ENCODE results near the gene TAP2. TPM values are rescaled to one million over a fixed set of nuclear protein-coding genes. Genes with fewer than 3 reads are reported as not detected.

Gene TAP2
- polyA plus RNA-seq, 1 of the 3 experiments (the other 2 are of a cell fraction) = 19.9 TPM

GRCh38 chr6:32815996-32816395 is 22.5 kb downstream of the TAP2 start (continued):
- TF ChIP-seq TEAD4 (IDR thresholded peaks at IDR 0.05; ENCODE audit: borderline replicate concordance, insufficient read depth) (no peak), JUND (IDR thresholded peaks at IDR 0.05) (no peak), RXRA (IDR thresholded peaks at IDR 0.05; ENCODE audit: borderline replicate concordance, low read depth) (no peak), MEF2A (IDR thresholded peaks at IDR 0.05; ENCODE audit: borderline replicate concordance, low read depth) (no peak)
- TF ChIP-seq, protein P1, sequence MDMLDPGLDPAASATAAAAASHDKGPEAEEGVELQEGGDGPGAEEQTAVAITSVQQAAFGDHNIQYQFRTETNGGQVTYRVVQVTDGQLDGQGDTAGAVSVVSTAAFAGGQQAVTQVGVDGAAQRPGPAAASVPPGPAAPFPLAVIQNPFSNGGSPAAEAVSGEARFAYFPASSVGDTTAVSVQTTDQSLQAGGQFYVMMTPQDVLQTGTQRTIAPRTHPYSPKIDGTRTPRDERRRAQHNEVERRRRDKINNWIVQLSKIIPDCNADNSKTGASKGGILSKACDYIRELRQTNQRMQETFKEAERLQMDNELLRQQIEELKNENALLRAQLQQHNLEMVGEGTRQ (IDR thresholded peaks at IDR 0.05; ENCODE audit: borderline replicate concordance, low read depth, low read length) = no peak

DNA sequence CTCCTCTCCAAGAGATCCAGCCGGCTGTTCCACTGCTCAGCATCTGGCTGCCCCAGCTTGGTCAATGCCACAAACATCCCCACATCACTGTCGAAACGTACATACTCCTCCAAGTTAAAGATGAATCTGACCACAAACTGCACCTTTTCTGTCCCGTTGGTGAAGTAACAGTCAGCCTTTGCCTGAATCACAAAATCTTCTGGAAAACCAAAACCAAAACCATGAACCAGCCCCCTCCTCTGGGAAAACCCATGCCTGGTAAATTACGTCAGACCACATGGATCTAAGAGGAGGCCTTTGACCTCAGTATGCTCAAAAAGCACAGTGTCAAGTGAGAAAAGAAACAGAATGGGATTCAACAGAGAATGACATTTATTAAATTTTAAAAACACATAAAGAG is 23.4 kb downstream of the TAP2 start:
- Histone ChIP-seq H3K27me3 (ENCODE audit: insufficient read depth) (peaks cover 40% of the 10 kb centered on the region), H3K4me1 (ENCODE audit: control insufficient read depth in 1 of 2, insufficient read depth in 2 of 2, low read depth in 1 of 2, low read length in 1 of 2) (no peaks in the 10 kb centered on the region), H3F3A (replicated peaks; ENCODE audit: insufficient read depth) (no peaks in the 10 kb centered on the region), H3K9me3 (no peaks in the 10 kb centered on the region), H3K9me2 (no peaks in the 10 kb centered on the region), H3K27ac (ENCODE audit: low read depth in 2 of 2, low read length in 1 of 2) (no peak overlapping the region), H3K4me3 (ENCODE audit: low read depth in 2 of 2, low read length in 1 of 2) (no peak overlapping the region), H3K9ac (no peak overlapping the region), H3K36me3 (replicated peaks in 1 of 2; ENCODE audit: control insufficient read depth in 1 of 2, insufficient read depth in 2 of 2, low read length in 1 of 2) (no peaks in the 10 kb centered on the region), H2AFZ (ENCODE audit: low read depth) (no peak overlapping the region), H3K4me2 (no peak overlapping the region), H3K79me2 (ENCODE audit: insufficient read depth) (no peaks in the 10 kb centered on the region), H4K20me1 (ENCODE audit: insufficient read depth) (no peaks in the 10 kb centered on the region)
- POLR2A ChIA-PET = no interaction called here
- TF ChIP-seq SMC3 (IDR thresholded peaks at IDR 0.05; ENCODE audit: low read depth, low read length) (no peak), FOXJ3 (CRISPR knock-in tag; IDR thresholded peaks at IDR 0.05) (no peak), GABPA (IDR thresholded peaks at IDR 0.05; ENCODE audit: low read depth) (no peak), RCOR1 (IDR thresholded peaks at IDR 0.05; ENCODE audit: low read length) (no peak), RFX5 (IDR thresholded peaks at IDR 0.05; ENCODE audit: low read length) (no peak), GATA2 (CRISPR knock-in tag; IDR thresholded peaks at IDR 0.05) (no peak), ZBTB33 (IDR thresholded peaks at IDR 0.05; ENCODE audit: borderline replicate concordance, low read depth) (no peak), MXI1 (IDR thresholded peaks at IDR 0.05; ENCODE audit: low read depth, low read length) (no peak), REST (IDR thresholded peaks at IDR 0.05; ENCODE audit: low read depth, low read length) (no peak)
- no peak for DNase-seq
- CTCF ChIA-PET = interaction anchor here (0.7 to 1.0 kb wide), 2 partner anchors 16 to 23 kb away, joined by 3 read pairs; partner anchors contain the start of gene TAP2
- WGBS (ENCODE audit: low lambda C conversion rate) = 23% methylated on average over 5 of the region's 5 CpGs
